Measurements from ENCODE around the gene KANK3.
"Not testable (repeated sequence)": the region's sequence is repeated elsewhere in the genome, so short reads cannot be mapped to it uniquely, and the experiment has no call there.

The KANK3 gene

DNA sequence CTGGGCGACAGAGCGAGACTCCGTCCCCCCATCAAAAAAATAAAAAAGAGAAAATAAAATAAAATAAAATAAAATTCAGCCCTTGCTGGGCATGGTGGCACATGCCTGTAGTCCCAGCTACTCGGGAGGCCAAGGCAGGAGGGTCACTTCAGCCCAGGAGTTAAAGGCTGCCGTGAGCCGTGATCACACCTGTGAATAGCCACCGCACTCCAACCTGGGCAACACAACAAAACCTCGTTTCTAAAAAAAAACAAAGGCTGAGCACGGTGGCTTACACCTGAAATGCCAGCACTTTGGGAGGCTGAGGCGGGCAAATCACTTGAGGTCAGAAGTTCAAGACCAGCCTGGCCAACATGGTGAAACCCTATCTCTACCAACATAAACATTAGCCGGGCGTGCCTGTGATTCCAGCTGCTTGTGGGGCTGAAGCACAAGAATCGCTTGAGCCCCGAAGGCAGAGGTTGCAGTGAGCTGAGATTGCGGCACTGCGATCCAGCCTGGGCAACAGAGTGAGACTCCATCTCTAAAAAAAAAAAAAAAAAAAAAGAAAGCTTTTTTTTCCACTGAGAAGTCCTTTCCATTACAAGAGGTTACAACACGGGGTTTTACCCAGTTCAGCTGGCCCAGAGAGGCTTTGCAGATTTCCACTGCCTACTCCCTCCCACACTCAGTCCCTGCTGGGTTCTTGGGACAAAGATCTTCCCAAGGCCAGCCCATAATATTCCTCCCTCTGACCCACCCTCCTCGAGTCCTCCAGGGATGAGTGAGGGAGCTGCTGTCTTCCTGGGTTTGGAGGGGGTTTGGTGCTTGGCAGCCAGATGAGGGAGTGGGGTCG lies 27.3 kb upstream of the KANK3 start:
- no peak for DNase-seq

DNA sequence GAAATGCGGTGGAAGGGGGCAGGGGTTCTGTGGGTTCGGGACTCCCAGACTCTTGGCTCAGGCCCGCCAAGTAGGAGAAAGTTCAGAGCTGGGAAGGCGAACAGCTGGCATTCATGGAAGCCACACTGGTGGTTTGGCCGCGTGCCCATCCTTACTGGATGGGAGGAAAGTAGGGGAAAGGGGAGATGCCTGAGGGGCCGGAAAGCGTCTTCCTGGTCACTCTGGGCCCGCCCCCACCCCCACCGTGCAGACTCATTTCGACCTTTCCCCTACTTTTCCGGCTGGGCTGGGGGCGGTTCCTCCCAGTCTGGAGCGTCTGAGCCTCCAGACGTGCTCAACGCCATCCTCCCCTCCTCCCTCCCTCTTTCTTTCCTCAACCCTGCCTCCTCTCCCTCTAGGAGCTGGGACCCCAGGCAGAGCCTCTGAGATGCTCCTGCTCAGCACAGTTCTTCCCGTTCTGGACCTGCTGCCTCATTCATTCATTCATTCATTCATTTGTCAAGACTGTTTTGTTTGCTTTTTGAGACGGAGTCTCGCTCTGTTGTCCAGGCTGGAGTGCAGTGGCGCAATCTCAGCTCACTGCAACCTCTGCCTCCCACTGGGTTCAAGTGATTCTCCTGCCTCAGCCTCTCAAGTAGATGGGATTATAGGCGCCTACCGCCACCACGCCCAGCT lies 24.4 kb upstream of the KANK3 start:
- peak; percentile 94 for DNase-seq

DNA sequence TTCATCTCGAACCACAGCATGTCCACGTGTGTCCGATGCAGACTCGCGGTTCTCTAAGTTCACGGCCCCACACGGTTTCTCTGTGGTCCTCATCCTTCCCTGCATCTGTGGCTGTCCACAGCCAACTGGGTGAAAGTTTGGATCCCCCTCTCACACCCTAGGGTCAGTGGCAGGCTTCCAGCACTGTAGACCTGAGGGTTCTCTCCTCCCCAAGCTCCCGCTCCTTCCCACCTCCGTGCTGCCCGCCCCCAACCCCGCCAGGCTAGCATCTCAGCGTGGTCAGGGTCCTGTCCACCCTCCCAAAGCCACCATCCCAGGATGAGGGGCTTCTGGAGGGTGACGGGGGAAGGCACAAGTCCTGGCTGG lies 23.9 kb upstream of the KANK3 start:
- no peak for DNase-seq

GRCh38 chr19:8366121-8366581 lies 23.1 kb upstream of the KANK3 start:
- DNase-seq = no peak

GRCh38 chr19:8363803-8364771 lies 21.0 kb upstream of the KANK3 start, which contains the start of gene ANGPTL4:
TSS of gene ANGPTL4 (plus strand) at chr19:8364155. CDS start at chr19:8364322, 167 bp downstream.
- DNase-seq = peak; percentile 85

DNA sequence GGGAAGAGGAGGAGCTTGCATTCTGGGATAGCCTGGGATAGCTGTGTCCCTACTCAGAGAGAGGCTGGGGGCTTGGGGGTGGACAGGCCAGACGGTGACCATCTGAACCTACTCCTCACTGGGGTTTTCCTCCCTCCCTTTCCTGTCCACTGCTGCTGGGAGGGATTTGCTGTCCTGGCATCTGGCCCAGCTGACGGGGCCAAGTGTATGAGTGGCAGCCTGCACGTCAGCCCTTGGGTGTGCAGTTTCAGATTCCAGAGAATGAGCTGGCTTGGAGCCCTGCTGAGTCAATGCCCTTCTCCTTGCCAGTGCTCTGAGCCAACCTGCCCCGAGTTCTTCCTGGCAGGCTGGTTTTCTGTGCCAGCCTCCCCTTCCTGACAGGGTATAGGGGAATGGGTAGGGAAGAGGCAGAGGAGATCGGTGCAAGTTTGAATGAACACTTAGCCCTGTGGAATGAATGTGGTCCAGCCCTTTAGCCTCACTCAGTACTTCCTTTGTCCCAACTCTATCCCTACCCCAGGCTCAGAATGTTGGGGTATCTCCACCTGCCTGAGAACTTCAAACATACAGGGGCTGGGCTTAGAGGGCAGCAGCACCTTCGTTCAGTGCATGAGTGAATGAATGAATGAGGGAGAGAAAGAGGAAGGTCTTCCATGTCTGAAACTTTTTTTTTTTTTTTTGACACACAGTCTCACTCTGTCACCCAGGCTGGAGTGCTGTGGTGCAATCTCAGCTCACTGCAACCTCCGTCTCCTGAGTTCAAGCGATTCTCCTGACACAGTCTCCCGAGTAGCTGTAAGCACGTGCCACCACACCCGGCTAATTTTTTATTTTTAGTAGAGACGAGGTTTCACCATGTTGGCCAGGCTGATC lies 19.1 kb upstream of the KANK3 start:
- peak; percentile 93 for DNase-seq

- DNase-seq = no peak
Measured at GRCh38 chr19:8360196-8360595, 17.1 kb upstream of the KANK3 start.

GRCh38 chr19:8358948-8359347 lies 15.9 kb upstream of the KANK3 start:
- no peak for DNase-seq

GRCh38 chr19:8357007-8357521 lies 14.0 kb upstream of the KANK3 start:
- no peak for DNase-seq

DNA sequence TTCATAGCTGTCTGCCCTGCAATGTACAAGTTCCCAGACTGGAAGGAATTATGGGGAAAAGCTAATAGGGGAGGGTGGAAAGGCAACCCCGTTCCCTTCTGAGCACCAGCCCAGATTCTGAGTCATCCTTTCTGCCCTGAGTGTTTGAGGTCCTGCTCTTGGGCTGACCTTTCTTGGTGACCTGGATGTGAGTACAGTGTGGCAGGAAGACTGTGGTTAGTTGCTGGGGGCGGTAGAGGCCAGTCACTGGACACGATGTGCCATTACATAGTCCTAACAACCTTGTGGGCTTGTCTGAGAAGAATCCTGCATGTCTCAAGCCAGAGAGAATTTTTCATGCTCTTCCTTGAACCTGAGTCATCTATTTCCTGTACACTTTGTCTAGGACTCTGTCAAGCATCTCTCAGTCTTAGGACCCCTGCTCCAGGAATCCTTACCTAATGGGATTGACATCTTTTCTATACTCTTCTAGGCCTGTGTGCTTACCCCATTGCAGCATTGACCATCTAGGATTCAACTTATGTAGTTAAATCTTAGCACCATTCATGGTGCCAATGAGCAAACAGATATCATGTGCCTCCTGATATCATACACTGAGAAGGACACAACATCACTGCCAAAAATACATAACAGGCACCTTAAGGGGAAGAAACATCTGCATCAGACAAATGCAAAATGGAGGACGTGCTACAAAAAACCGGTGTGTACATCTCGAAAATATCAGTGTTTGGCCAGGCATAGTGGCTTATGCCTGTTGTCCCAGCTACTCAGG lies 12.8 kb upstream of the KANK3 start:
- DNase-seq = no peak

- not testable (repeated sequence) for DNase-seq
Measured at GRCh38 chr19:8352845-8353244, 9.8 kb upstream of the KANK3 start.

- no peak for DNase-seq
Measured at GRCh38 chr19:8352134-8352827, 9.2 kb upstream of the KANK3 start.

- not testable (repeated sequence) for DNase-seq
Measured at GRCh38 chr19:8349629-8350372, 6.7 kb upstream of the KANK3 start.

GRCh38 chr19:8343483-8343844 lies 402 bp upstream of the KANK3 start:
- no peak for DNase-seq

GRCh38 chr19:8342316-8342683 lies 762 bp downstream of the KANK3 start:
- no peak for DNase-seq

- not testable (repeated sequence) for DNase-seq
Measured at GRCh38 chr19:8341504-8341903, 1.6 kb downstream of the KANK3 start.

GRCh38 chr19:8340341-8341096 lies 2.5 kb downstream of the KANK3 start:
- peak; percentile 67 for DNase-seq

GRCh38 chr19:8338835-8339234 lies 4.2 kb downstream of the KANK3 start:
- no peak for DNase-seq

- DNase-seq = no peak
Measured at GRCh38 chr19:8337728-8338127, 5.3 kb downstream of the KANK3 start.
